ENCODE results near the gene NFE2L2.

The NFE2L2 gene

GRCh38 chr2:177303939-177304338 is 39.4 kb upstream of the NFE2L2 start:
- H3K9me3 ChIP-seq: no peaks in the 10 kb centered on the region
- DNase-seq: no peak
- TF ChIP-seq, protein P1, sequence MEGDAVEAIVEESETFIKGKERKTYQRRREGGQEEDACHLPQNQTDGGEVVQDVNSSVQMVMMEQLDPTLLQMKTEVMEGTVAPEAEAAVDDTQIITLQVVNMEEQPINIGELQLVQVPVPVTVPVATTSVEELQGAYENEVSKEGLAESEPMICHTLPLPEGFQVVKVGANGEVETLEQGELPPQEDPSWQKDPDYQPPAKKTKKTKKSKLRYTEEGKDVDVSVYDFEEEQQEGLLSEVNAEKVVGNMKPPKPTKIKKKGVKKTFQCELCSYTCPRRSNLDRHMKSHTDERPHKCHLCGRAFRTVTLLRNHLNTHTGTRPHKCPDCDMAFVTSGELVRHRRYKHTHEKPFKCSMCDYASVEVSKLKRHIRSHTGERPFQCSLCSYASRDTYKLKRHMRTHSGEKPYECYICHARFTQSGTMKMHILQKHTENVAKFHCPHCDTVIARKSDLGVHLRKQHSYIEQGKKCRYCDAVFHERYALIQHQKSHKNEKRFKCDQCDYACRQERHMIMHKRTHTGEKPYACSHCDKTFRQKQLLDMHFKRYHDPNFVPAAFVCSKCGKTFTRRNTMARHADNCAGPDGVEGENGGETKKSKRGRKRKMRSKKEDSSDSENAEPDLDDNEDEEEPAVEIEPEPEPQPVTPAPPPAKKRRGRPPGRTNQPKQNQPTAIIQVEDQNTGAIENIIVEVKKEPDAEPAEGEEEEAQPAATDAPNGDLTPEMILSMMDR (IDR thresholded peaks at IDR 0.05; ENCODE audit: low read depth, low read length): no peak
- H3K4me1 ChIP-seq: no peaks in the 10 kb centered on the region
- no peaks in the 10 kb centered on the region for H3K36me3 ChIP-seq
- H3K4me3 ChIP-seq (ENCODE audit: low read depth, low read length): no peak overlapping the region
- no peaks in the 10 kb centered on the region for H3K27me3 ChIP-seq

- Histone ChIP-seq H3K4me1 (no peaks in the 10 kb centered on the region), H3K27me3 (no peaks in the 10 kb centered on the region), H3K36me3 (no peaks in the 10 kb centered on the region), H3K4me3 (ENCODE audit: low read depth, low read length) (no peak overlapping the region), H3K9me3 (no peaks in the 10 kb centered on the region)
- TF ChIP-seq, protein P1 (IDR thresholded peaks at IDR 0.05; ENCODE audit: low read depth, low read length): no peak
- no peak for DNase-seq
Observed at GRCh38 chr2:177302552-177302951, 38.0 kb upstream of the NFE2L2 start.

DNA sequence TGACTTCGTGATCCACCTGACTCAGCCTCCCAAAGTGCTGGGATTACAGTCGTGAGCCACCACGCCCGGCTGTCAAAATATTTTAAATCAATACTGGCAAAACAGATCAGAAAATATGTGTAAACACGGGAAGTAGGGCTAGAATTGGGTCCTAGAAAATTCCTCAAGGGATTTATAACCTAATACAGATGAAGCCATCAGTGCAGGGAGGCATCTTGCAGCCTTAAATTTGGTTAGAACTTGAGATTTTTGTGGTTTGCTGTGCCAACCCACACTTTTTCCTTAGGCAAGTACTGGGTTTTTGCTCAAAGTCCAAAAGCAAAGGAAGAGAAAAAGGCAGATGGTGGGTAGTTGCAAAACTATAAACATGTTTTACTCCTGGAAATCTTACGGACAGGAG is 33.7 kb upstream of the NFE2L2 start:
- Histone ChIP-seq H3K27me3 (no peaks in the 10 kb centered on the region), H3K9me3 (no peaks in the 10 kb centered on the region), H3K4me3 (ENCODE audit: low read depth, low read length) (no peak overlapping the region), H3K36me3 (no peaks in the 10 kb centered on the region), H3K4me1 (no peaks in the 10 kb centered on the region)
- no peak for DNase-seq
- TF ChIP-seq, protein P1 (IDR thresholded peaks at IDR 0.05; ENCODE audit: low read depth, low read length): no peak

GRCh38 chr2:177296040-177296439 is 31.5 kb upstream of the NFE2L2 start:
- DNase-seq: no peak
- Histone ChIP-seq H3K36me3 (no peaks in the 10 kb centered on the region), H3K9me3 (no peaks in the 10 kb centered on the region), H3K4me1 (no peaks in the 10 kb centered on the region), H3K4me3 (ENCODE audit: low read depth, low read length) (no peak overlapping the region), H3K27me3 (no peaks in the 10 kb centered on the region)
- TF ChIP-seq, protein P1 (IDR thresholded peaks at IDR 0.05; ENCODE audit: low read depth, low read length): peak; percentile 17; the same call in 1 of the 2 replicates

DNA sequence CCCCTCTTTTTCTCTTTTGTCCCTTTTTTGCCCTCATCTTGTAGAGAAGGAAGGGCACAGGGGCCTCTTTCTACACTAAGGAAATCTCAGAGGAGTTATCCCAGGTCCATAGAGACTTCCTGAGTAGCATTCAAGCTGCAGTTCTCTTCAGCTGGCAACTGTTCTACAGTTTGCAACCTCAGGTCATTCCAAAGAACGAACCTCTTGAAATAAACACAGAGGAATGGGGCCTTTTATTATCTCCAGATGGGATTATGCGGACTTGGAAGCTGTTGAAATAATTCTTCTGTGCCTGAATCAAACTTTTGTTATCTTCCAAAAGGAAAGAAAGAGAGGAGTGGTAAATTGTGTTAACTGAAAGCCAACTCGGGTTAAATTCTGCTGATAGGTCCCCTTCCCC is 31.0 kb upstream of the NFE2L2 start:
- Histone ChIP-seq H3K4me3 (ENCODE audit: low read depth, low read length) (no peak overlapping the region), H3K36me3 (no peaks in the 10 kb centered on the region), H3K27me3 (no peaks in the 10 kb centered on the region), H3K9me3 (no peaks in the 10 kb centered on the region), H3K4me1 (no peaks in the 10 kb centered on the region)
- no peak for DNase-seq
- TF ChIP-seq, protein P1 (IDR thresholded peaks at IDR 0.05; ENCODE audit: low read depth, low read length): no peak

GRCh38 chr2:177291701-177292100 is 27.2 kb upstream of the NFE2L2 start:
- TF ChIP-seq, protein P1 (IDR thresholded peaks at IDR 0.05; ENCODE audit: low read depth, low read length): no peak
- no peaks in the 10 kb centered on the region for H3K9me3 ChIP-seq
- H3K36me3 ChIP-seq: no peaks in the 10 kb centered on the region
- no peaks in the 10 kb centered on the region for H3K4me1 ChIP-seq
- no peaks in the 10 kb centered on the region for H3K27me3 ChIP-seq
- H3K4me3 ChIP-seq (ENCODE audit: low read depth, low read length): no peak overlapping the region
- DNase-seq: no peak
